NCI-H1694 (cell line): ENCODE data around the gene CNPY1.
A peak's percentile ranks its signal among the peaks of the same experiment; 100 is the strongest.
"Not testable (repeated sequence)": the region's sequence is repeated elsewhere in the genome, so short reads cannot be mapped to it uniquely, and the experiment has no call there.

Experiments used
- DNase-seq: peaks from one replicate; lab custom pipeline; 2025; lab: John Stamatoyannopoulos, UW

The CNPY1 gene

GRCh38 chr7:155546449-155546848, at the start of gene CNPY1:
Gene CNPY1 (minus strand): TSS chr7:155546559. CDS start chr7:155545929, 630 bp downstream.
- DNase-seq, result not testable (repeated sequence)

GRCh38 chr7:155594961-155595366, 48.6 kb upstream of the CNPY1 start:
- DNase-seq, result no peak

DNA sequence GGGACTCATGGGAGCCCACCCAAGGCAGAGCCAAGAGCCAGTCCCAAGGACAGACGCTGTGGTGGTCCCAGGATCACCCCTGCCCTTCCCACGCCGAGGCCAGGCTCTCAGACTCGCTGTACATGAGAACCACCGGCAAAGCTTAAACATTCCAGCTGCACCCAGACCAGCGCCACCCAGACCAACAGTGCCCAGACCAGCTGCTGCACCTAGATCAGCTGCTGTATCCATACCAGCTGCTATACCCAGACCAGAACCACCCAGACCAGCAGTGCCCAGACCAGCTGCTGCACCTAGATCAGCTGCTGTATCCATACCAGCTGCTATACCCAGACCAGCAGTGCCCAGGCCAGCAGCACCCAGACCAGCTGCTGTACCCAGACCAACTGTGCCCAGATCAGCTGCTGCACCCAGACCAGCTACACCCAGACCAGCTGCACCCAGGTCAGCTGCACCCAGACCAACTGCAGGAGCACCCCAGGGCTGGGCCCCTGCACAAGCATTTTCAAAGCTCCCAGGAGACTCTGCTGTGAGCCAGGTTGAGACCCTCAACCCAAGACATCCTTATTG, 47.9 kb upstream of the CNPY1 start:
- DNase-seq, result no peak

- no peak for DNase-seq
Observed at GRCh38 chr7:155593461-155594162, 47.3 kb upstream of the CNPY1 start.

GRCh38 chr7:155591055-155591775, 44.9 kb upstream of the CNPY1 start:
- no peak for DNase-seq

DNA sequence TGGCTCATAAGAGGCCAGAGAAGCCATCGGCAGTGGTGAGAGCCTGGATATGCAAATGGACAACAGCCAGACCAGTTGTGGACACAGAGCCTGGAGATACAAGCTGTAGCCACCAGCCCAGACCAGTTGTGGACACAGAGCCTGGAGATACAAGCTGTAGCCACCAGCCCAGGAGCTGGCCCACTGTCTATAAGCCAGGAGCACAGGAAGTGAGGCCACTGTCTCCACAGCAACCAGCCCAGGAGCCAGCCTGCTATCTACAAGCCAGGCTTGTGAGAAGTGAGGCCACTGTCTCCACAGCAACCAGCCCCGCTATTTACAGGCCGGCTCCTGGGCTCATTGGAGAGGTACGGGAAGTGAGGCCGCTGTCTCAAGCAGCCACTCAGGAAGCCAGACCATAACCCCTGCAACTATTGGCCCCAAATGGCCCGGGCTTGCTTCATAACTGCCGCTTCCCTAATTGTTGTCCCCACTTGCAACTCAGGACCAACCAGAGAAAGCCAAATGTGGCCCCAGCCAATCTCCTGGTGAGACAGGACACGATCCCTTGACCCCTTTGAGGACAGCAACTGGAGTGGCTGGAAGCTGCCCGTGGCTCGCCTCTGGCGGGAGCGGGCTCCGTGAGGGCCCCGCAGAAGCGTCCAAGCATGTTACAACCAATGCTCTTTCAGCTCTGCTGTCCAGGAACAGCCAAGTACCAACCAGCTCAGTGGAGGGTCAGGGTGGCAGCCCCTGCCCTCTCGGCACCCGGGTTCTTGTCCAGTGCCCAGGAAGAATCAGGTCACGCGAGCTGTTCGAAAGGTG, 44.1 kb upstream of the CNPY1 start:
- no peak for DNase-seq

- DNase-seq, result no peak
Observed at GRCh38 chr7:155589001-155589980, 42.9 kb upstream of the CNPY1 start.

DNA sequence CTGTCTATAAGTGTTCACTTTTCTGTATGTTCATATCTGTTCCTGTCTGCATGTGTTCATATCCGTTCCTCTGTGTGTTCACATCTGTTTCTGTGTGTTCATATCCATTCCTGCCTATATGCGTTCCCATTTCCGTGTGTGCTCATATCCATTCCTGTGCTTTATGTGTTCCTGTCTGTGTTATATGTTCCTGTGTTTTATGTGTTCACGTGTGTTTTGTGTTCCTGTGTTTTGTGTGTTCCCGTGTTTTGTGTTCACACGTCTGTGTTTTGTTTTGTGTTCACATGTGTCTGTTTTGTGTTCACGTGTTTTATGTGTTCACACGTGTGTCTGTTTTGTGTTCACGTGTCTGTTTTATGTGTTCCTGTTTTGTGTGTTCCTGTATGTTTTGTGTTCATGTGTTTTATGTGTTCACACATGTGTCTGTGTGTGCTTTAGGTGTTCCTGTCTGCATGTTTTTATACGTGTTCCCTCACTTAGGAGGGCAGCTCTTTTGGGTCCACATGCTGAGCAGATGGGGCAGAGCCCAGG, 42.2 kb upstream of the CNPY1 start:
- no peak for DNase-seq

GRCh38 chr7:155587486-155587885, 41.1 kb upstream of the CNPY1 start:
- no peak for DNase-seq

DNA sequence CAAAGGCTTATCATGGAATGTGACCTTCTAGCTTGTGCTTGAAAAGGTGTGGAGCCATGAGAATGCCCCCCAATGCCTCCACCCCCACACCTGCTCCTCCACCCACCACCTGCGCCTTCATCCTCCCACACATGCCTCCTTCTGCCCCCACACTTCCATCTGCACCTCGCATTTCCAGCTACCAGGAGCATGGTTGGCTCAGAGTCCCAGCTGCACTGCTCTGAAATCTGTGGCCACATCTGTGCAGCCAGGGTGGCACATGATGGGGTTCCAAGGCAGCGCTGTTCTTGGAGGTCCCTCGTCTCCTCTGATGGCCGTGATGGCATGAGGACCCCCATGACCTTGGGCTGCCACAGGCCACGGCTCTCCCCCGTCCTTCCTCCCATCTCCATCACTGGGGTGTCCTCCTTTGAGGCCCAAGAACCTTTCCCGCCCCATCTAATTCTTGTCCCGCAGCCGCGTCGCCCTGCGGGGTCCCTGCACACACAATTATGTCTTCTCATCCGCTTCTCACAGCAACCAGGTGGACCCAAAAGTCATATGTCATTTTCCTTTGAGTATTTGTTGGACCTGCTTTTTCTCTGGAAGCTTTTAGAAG, 40.6 kb upstream of the CNPY1 start:
- DNase-seq, result no peak

- DNase-seq, result no peak
Observed at GRCh38 chr7:155585951-155586350, 39.6 kb upstream of the CNPY1 start.

DNA sequence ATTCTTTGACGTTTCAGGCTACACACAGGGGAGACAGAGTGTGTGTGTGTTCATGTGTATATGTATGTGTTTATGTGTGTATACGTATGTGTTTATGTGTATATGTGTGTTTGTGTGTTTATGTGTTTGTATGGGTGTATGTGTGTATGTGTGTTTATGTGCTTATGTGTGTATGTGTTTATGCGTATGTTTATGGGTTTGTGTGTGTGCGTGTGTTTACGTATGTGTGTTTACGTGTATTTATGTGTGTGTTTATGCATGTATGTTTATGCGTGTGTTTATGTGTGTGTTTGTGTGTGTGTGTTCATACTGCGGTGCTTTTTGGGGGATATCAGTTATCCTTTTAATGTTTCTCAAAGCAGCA, 39.2 kb upstream of the CNPY1 start:
- no peak for DNase-seq

GRCh38 chr7:155584763-155585531, 38.6 kb upstream of the CNPY1 start:
- peak; percentile 54 for DNase-seq

GRCh38 chr7:155584261-155584660, 37.9 kb upstream of the CNPY1 start:
- DNase-seq, result no peak

DNA sequence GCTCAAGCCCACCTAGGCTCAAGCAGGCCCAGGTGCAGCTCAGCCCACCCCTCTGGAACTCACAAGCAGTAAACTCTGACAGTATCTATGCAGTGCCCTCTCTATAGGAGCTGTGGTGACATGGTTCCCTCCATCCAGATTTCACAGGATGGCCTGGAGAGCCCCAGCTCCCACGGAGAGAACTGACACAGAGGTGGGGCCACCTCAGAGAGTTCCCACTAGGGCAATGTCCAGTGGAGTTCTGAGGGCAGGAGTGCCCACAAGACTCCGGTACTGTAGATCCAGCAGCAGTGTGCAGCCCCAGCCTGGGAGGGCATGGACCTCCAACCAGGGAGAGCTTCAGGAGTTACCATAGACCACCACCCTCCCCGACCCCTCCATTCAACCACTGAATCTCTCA, 37.3 kb upstream of the CNPY1 start:
- DNase-seq, result no peak

DNA sequence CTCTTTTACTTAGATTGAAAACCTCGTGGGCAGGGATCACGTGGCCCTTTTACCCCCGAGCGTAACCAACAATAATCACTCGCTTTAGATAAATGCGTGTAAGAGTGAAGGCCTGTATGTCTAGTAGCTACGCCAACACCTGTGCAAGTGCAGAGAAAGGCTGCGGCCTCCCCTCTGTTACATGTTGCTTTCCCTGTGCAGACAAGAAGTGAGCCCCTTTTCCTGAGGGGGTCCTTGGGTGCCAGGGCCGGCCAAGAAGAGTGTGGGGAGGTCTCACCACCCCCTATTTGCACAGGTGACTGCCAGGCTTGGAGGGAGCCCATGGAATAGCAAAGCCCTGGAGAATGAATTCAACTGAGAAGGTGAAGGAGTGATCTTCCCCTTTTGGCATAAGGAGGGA, 35.6 kb upstream of the CNPY1 start:
- no peak for DNase-seq

DNA sequence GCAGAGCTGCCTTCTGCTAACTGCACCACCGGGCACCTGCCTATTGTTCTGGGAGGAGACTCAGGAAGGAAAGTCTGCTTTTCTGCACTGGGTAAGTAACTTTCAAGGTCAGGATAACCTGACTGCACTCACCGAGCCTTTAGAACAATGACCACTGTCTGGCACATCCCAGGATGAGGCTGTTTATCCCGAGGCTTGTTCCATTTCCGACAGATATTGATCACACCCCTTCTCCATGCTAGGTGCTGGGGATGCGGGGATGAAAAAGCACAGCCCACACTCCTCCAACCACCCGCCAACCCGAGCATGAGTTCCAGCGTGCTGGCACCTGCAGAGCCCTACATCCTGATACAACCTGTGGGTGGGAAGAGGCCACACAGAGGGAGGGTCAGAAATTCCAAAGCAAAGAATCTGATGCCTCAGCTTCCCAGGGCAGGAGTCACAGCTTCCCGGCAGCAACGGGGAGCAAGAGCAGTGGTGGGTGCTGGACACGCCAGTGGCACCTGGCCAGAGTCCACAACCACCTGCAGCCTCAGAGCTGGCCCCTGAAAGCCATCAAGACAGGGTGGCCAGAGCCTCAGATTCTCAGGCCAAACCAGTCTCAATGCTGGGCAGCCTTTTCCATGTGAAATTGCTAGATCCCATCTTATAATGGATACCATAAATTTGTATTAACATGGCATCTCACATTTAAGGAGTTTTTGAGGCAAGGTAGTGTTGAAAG, 34.9 kb upstream of the CNPY1 start:
- DNase-seq, result no peak

GRCh38 chr7:155580367-155580766, 34.0 kb upstream of the CNPY1 start:
- DNase-seq, result no peak

DNA sequence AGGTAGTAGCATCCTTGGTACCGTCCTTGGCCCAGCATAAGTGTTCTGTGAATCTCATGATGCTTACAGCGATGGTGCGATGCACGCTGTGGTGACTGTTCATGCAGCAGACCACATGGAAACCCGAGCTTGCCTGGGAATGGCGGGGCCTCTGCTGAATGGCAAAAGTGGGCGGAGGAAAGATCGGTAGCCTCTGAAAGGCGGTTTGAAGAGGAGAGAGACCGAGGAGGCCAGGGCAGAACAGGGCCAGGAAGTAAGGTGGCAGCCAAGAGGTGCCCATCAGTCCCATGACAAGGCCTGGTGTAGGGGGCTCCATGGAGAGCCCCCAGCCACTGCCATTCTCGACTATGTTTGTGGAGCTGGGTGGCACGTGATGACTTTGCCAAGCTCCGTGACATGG, 33.2 kb upstream of the CNPY1 start:
- no peak for DNase-seq
